Muscle of leg (tissue), 11 donors: Measurements from ENCODE around the gene ZC3H4. TPM values are rescaled to one million over a fixed set of nuclear protein-coding genes. Genes with fewer than 3 reads are reported as not detected.

Experiments used
- DNase-seq: peaks from one replicate; pipeline ENCODE4 v3.0.0; 2013
- H3K27ac ChIP-seq: one replicate; pipeline ENCODE4 v1.5.1; 2013; ENCODE audit warnings: mild to moderate bottlenecking, low read length, control low read depth
- H3K27me3 ChIP-seq: one replicate; pipeline ENCODE4 v1.6.1; 2013; ENCODE audit warnings: low read length; ENCODE audit not compliant: control insufficient read depth, insufficient read depth
- H3K36me3 ChIP-seq: one replicate; pipeline ENCODE4 v1.6.1; 2013; ENCODE audit warnings: low read length; ENCODE audit not compliant: control insufficient read depth, insufficient read depth
- H3K4me1 ChIP-seq: one replicate; pipeline ENCODE4 v1.6.1; 2013; ENCODE audit warnings: low read length; ENCODE audit not compliant: control insufficient read depth, insufficient read depth
- H3K4me3 ChIP-seq: one replicate; pipeline ENCODE4 v1.5.1; 2013; ENCODE audit warnings: low read length, control low read depth
- H3K9me3 ChIP-seq: replicated peaks from 2 replicates; pipeline ENCODE4 v1.6.1; 2013; ENCODE audit warnings: low read depth, low read length; ENCODE audit not compliant: control insufficient read depth
- WGBS: methylation state at CpG from one replicate; pipeline ENCODE4 v1.1.5; 2013; ENCODE audit warnings: missing lambda C conversion rate; ENCODE audit not compliant: insufficient coverage; 5-methylcytosine and 5-hydroxymethylcytosine counted together
- polyA plus RNA-seq, 8 donors: library from polyadenylated mRNA; unstranded; fragments of 120-200 nt; gene quantifications; one replicate each; pipeline versions ENCODE4 v1.2.1 to v1.2.3, GENCODE V29; 2013; ENCODE audit warnings: inconsistent platforms in 1 of 8, low replicate concordance in 1 of 8; ENCODE audit not compliant: insufficient read length in 8 of 8, insufficient read depth in 1 of 8
- total RNA-seq: library from RNA; stranded (reverse); fragments of 120-200 nt; gene quantifications from one replicate; pipeline ENCODE4 v1.2.4, GENCODE V29; 2013

ZC3H4 gene
- total and polyA plus RNA-seq, 9 donors: 11.8 to 34.3 (median 23.9) TPM

DNA sequence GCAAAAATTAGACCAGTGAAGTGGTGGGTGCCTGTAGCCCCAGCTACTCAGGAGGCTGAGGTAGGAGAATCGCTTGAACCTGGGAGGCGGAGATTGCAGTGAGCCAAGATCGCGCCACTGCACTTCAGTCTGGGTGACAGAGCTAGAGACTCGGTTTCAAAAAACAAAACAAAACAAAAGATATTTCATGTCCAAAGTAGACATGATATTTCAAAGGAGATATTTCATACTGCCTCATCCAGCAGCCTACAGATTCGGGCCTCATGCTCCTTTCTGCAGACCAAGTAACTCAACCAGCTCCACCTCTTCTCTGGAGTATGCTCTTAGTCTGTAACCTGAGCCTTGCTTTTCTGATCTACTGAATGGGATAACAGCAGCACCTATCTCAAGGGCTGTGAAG, 15.0 kb downstream of the ZC3H4 start:
- peaks cover 59% of the 10 kb centered on the region for H3K4me1 ChIP-seq

GRCh38 chr19:47097396-47098201, 16.0 kb downstream of the ZC3H4 start:
- no peak for DNase-seq
- 43% methylated on average over 25 of the region's 31 CpGs for WGBS
- Histone ChIP-seq H3K4me3 (no peak overlapping the region), H3K27me3 (no peaks in the 10 kb centered on the region), H3K9me3 (no peaks in the 10 kb centered on the region), H3K27ac (peak overlapping the region; percentile 35), H3K36me3 (peaks cover 47% of the 10 kb centered on the region), H3K4me1 (peaks cover 61% of the 10 kb centered on the region)

More for the DNA sequence above, 15.0 kb downstream of the ZC3H4 start:
- Histone ChIP-seq H3K27me3 (no peaks in the 10 kb centered on the region), H3K27ac (no peak overlapping the region), H3K36me3 (peaks cover 37% of the 10 kb centered on the region), H3K9me3 (no peaks in the 10 kb centered on the region), H3K4me3 (no peak overlapping the region)
- no peak for DNase-seq
- WGBS: 87% methylated on average over 3 of the region's 6 CpGs

DNA sequence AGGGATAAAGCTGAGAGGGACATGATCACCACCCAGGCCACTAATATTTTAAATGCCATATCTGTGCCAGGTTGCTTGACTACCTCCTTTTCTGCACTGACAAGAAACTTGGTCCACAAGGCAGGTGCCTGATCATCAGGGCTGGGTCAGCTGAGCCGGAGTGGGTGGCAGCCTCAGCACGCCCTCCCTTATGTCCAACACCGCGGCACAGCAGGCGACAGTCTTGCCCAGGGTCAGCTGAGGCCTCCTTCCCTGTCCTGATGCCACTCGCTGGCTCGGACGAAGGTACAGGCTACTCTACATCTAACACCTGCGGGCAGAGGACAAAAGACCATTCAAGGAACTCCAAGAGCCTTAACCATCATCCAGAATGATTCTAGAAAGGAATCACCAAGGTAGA, 16.9 kb downstream of the ZC3H4 start:
- no peaks in the 10 kb centered on the region for H3K27me3 ChIP-seq
- peaks cover 56% of the 10 kb centered on the region for H3K36me3 ChIP-seq
- no peak overlapping the region for H3K27ac ChIP-seq
- WGBS: 93% methylated on average over 6 of the region's 9 CpGs
- DNase-seq: no peak
- H3K9me3 ChIP-seq: no peaks in the 10 kb centered on the region
- no peak overlapping the region for H3K4me3 ChIP-seq
- peaks cover 54% of the 10 kb centered on the region for H3K4me1 ChIP-seq

DNA sequence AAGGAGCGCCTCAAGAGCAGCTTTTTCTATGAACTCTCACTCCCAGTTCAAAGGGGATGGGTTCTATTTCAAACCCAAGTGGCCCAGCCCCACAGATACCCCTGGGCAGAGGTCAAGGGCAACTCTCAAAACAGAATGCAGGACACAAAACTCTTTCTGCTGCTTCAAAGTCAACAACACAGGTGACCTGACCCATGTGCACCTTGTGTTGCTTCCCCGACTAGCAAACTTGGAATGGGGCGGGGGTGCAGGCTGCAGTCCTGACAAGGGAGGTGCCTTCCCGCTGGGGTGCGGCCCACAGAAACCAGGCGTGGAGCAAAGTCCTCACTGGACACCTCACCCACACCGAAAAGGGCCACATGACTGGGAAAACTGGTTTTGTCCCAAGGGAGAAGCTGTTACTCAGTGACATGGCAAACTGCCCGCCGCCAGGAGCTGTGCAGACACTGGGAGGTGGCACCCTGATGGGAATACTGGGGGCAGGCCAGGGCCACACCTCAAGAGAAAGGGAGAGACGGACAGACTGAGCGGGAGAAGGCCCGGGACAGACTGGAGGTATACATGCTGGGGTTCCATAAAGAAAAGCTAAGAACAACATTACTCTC, 17.4 kb downstream of the ZC3H4 start:
- Histone ChIP-seq H3K27ac (no peak overlapping the region), H3K36me3 (peaks cover 58% of the 10 kb centered on the region), H3K4me1 (peaks cover 54% of the 10 kb centered on the region), H3K4me3 (no peak overlapping the region), H3K9me3 (no peaks in the 10 kb centered on the region), H3K27me3 (no peaks in the 10 kb centered on the region)
- DNase-seq: no peak
- WGBS: 88% methylated on average over 10 of the region's 12 CpGs

GRCh38 chr19:47095476-47096099, 18.0 kb downstream of the ZC3H4 start:
- no peak overlapping the region for H3K27ac ChIP-seq
- no peaks in the 10 kb centered on the region for H3K27me3 ChIP-seq
- peaks cover 54% of the 10 kb centered on the region for H3K4me1 ChIP-seq
- no peak for DNase-seq
- peaks cover 59% of the 10 kb centered on the region for H3K36me3 ChIP-seq
- no peak overlapping the region for H3K4me3 ChIP-seq
- WGBS: 51% methylated on average over 6 of the region's 9 CpGs
- no peaks in the 10 kb centered on the region for H3K9me3 ChIP-seq

DNA sequence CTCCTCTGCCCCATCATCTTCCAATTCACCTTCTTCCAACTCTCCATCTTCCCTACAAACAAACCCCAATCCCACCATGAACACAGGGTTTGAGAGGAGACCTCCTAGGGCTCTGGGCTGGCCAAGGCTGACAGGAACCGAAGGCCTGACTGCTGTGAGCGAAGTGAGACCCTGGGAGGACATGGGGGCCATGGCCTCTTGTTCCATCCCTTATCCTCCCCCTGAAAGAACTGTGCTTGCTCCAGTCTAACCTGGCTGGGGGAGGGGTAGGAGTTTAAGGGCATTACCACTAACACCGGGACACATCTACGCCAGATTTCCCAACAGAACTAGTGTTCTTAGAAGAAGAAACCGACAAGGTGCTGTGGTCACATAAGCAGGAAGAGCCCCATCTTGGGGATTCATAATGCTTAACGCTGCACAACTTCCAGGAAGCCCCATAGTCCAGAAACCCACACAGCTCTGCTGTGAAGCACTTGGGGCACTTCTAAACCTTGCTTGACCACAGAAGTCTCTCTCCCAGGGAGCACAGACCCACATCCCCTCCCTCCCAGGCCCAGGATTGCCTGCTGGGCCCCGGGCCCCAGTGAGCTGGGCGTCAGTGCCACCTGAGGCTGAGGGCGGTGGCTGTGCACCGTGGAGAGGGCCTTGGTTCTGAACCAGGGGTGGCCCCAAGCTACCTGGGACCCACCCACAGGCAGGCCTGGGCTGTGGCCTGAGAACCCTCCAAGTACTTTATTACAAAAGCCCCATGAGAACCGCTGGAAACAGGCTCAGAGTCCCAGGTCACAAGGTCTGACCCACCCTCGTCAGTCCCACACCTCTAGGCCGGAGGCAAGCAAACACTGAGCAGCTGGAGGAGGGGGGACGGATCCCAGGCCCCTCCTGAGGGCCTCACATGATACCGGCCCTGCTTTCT, 18.8 kb downstream of the ZC3H4 start:
- H3K36me3 ChIP-seq: peaks cover 61% of the 10 kb centered on the region
- H3K4me3 ChIP-seq: no peak overlapping the region
- peak overlapping the region; percentile 43 for H3K27ac ChIP-seq
- H3K4me1 ChIP-seq: peaks cover 54% of the 10 kb centered on the region
- no peaks in the 10 kb centered on the region for H3K9me3 ChIP-seq
- no peaks in the 10 kb centered on the region for H3K27me3 ChIP-seq
- 64% methylated on average over 9 of the region's 15 CpGs for WGBS
- DNase-seq: no peak

- H3K27ac ChIP-seq: peak overlapping the region; percentile 43
- no peak overlapping the region for H3K4me3 ChIP-seq
- DNase-seq: no peak
- no peaks in the 10 kb centered on the region for H3K9me3 ChIP-seq
- WGBS: 67% methylated on average over 6 of the region's 10 CpGs
- H3K36me3 ChIP-seq: peaks cover 68% of the 10 kb centered on the region
- peaks cover 49% of the 10 kb centered on the region for H3K4me1 ChIP-seq
- no peaks in the 10 kb centered on the region for H3K27me3 ChIP-seq
Observed at GRCh38 chr19:47093841-47094240, 19.7 kb downstream of the ZC3H4 start.

- no peak for DNase-seq
- Histone ChIP-seq H3K27ac (peak overlapping the region; percentile 38), H3K36me3 (peaks cover 73% of the 10 kb centered on the region), H3K4me1 (peaks cover 44% of the 10 kb centered on the region), H3K9me3 (no peaks in the 10 kb centered on the region), H3K4me3 (no peak overlapping the region), H3K27me3 (no peaks in the 10 kb centered on the region)
- 83% methylated on average over 4 of the region's 5 CpGs for WGBS
Observed at GRCh38 chr19:47093254-47093653, 20.3 kb downstream of the ZC3H4 start.

DNA sequence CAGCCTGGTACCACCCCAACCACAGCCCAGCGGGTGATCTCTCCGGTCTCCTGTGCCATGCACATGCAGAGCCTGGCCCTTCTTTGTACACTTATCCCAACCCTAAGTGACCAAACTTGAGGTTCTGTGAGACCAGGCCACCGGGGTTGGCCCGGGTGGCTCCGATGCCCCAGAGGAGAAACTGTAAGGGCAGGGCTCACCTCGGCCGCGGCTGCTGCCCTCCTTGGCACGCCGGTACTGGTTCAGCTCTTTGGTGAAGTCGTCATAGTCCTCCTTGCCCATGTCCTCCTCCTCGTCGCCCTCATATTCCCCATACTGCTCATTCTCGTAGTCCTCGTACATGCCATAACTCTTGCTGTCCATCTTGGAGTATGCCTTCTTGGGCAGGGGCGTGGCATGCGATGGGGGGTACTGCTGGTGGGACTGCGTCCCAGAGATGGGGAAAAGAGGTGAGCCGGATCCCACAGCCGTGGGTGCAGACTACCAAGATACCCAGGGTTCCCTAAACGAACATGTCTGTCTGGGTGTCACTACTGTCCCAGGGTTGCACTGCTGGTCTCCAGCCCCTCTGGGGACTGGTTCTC, 23.7 kb downstream of the ZC3H4 start:
- Histone ChIP-seq H3K4me1 (peaks cover 14% of the 10 kb centered on the region), H3K27me3 (no peaks in the 10 kb centered on the region), H3K9me3 (no peaks in the 10 kb centered on the region), H3K36me3 (peaks cover 86% of the 10 kb centered on the region), H3K27ac (no peak overlapping the region), H3K4me3 (no peak overlapping the region)
- WGBS: 95% methylated on average over 14 of the region's 21 CpGs
- no peak for DNase-seq
